Spinal cord (tissue), 10 donors: ENCODE data around the gene ALG14. TPM values are rescaled to one million over a fixed set of nuclear protein-coding genes. Genes with fewer than 3 reads are reported as not detected.

ENCODE experiments used
- DNase-seq, 6 donors: peaks; one replicate each; pipeline versions ENCODE4 v3.0.0 to v3.0.0-alpha.2; 2013 to 2015; ENCODE audit warnings: low spot score in 6 of 6, low read depth in 4 of 6
- H3K27ac ChIP-seq: one replicate; pipeline ENCODE4 v1.5.1; 2013; ENCODE audit warnings: low read depth, low read length, control low read depth
- H3K27me3 ChIP-seq: one replicate; pipeline ENCODE4 v1.6.1; 2013; ENCODE audit warnings: low read length; ENCODE audit not compliant: control insufficient read depth, insufficient read depth
- H3K36me3 ChIP-seq: one replicate; pipeline ENCODE4 v1.6.1; 2013; ENCODE audit warnings: low read length; ENCODE audit not compliant: control insufficient read depth, insufficient read depth
- H3K4me1 ChIP-seq: one replicate; pipeline ENCODE4 v1.6.1; 2013; ENCODE audit warnings: low read length; ENCODE audit not compliant: control insufficient read depth, insufficient read depth
- H3K4me3 ChIP-seq: one replicate; pipeline ENCODE4 v1.5.1; 2013; ENCODE audit warnings: low read depth, low read length, control low read depth
- H3K9me3 ChIP-seq: one replicate; pipeline ENCODE4 v1.6.1; 2013; ENCODE audit warnings: low read length; ENCODE audit not compliant: control insufficient read depth, insufficient read depth
- WGBS: methylation state at CpG from one replicate; pipeline ENCODE4 v1.1.5; 2013; ENCODE audit warnings: missing lambda C conversion rate; ENCODE audit not compliant: insufficient coverage; 5-methylcytosine and 5-hydroxymethylcytosine counted together
- polyA plus RNA-seq, 2 donors: library from polyadenylated mRNA; unstranded; fragments of 120-200 nt; gene quantifications; one replicate each; pipeline ENCODE4 v1.2.1, GENCODE V29; 2013; ENCODE audit not compliant: insufficient read length in 2 of 2
- total RNA-seq, 2 donors: library from RNA; depleted of rRNA in 1 of 2; stranded (reverse); fragments of 120-200 nt in 1 of 2; fragments of >200 nt in 1 of 2; gene quantifications; one replicate each; pipeline versions ENCODE4 v1.2.3 to v1.2.4, GENCODE V29; 2013 to 2014
- donor health status: healthy.

ALG14 gene
- total and polyA plus RNA-seq, 4 donors = 4.0 to 14.4 (median 8.2) TPM

DNA sequence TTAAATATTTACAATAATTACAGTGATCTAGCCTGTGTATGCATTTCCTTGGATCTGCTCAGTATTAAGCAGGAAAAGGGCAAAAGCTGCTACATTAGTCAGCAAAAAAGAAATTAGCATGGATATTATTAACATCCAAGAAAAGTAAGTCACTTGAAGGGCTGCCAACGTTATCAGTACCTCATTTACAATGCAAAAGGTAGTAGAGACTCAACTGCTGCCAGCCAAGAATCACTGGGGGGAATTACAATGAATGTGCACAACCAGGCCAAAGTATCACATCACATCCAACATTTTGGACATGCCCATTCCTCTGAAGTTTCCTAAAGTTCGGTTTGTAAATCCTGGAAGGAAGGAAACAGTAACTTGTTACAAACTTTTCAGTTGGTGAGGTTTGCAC is 147.7 kb downstream of the ALG14 start:
- Histone ChIP-seq H3K9me3 (no peaks in the 10 kb centered on the region), H3K4me3 (peak overlapping the region; percentile 90), H3K27ac (peak overlapping the region; percentile 100), H3K36me3 (no peaks in the 10 kb centered on the region), H3K4me1 (peaks cover 24% of the 10 kb centered on the region), H3K27me3 (no peaks in the 10 kb centered on the region)
- WGBS = no CpG with 5 or more reads among the region's 2 CpGs
- peak in 2 of 6 donors; percentile 67 for DNase-seq

Other genes starting within 250 kb of the ALG14 start
- gene CNN3, start 145.8 kb downstream of the ALG14 start, total RNA-seq = 100 to 1,000 TPM; 326 to 373 TPM
- gene CNN3, start 145.8 kb downstream of the ALG14 start, polyA plus RNA-seq = 100 to 1,000 TPM; 341 to 379 TPM
- gene TLCD4, start 44.4 kb upstream of the ALG14 start, total RNA-seq = 10 to 100 TPM in 1 of 2 donors, 1 to 10 TPM in 1; 3.9 to 29.8 TPM
- 1 to 10 TPM; 6.2 to 9.6 TPM for gene TLCD4, start 44.4 kb upstream of the ALG14 start, polyA plus RNA-seq
- 10 to 100 TPM; 19.7 to 26.4 TPM for gene RWDD3, start 161.3 kb upstream of the ALG14 start, total RNA-seq
- 10 to 100 TPM; 30.0 to 30.2 TPM for gene RWDD3, start 161.3 kb upstream of the ALG14 start, polyA plus RNA-seq